GM12878 (cell line): Measurements from ENCODE around the gene PPP1R2B. TPM values are rescaled to one million over a fixed set of nuclear protein-coding genes. Genes with fewer than 3 reads are reported as not detected.
"Not testable (repeated sequence)": the region's sequence is repeated elsewhere in the genome, so short reads cannot be mapped to it uniquely, and the experiment has no call there.

Experiments used
- ATAC-seq: fragments of 200-7000 bp; cut with Tn5 transposase; 3 replicates; pipeline ENCODE4 v1.9.1; 2020; ENCODE audit warnings: mild to moderate bottlenecking, moderate library complexity
- BruUV-seq: library from RNA; stranded (reverse); fragments of 400-500 nt; replicated peaks from 2 replicates; lab custom pipeline; 2021; lab: Mats Ljungman, UMichigan
- CTCF ChIA-PET: fragments of 300-600 bp; sonication (Branson Sonifier 250); formaldehyde crosslinking; extraction: SDS; loops from one replicate; lab custom pipeline; 2021; ENCODE audit warnings: inconsistent platforms; lab: Yijun Ruan, JAX
- POLR2A ChIA-PET: fragments of 350-600 bp; formaldehyde crosslinking; extraction: SDS; loops from one replicate; lab custom pipeline; 2021; ENCODE audit warnings: inconsistent platforms; lab: Charles Lee
- RAD21 ChIA-PET: fragments of 300-600 bp; sonication (Branson Sonifier 250); formaldehyde crosslinking; loops from one replicate; lab custom pipeline; 2023; ENCODE audit warnings: antibody characterized with exemption; ENCODE audit not compliant: unreplicated experiment; lab: Charles Lee
- SMC1A ChIA-PET: fragments of 300-600 bp; sonication (Branson Sonifier 250); formaldehyde crosslinking; loops from one replicate; lab custom pipeline; 2023; ENCODE audit not compliant: unreplicated experiment, uncharacterized antibody; lab: Charles Lee
- DNase-seq: peaks from one replicate; pipeline ENCODE4 v3.0.0-alpha.2; 2011; ENCODE audit warnings: low read depth, low spot score
- FAIRE-seq: peaks from 3 replicates; lab custom pipeline; 2011; peaks lifted over from hg19 to GRCh38; lab: Jason Lieb, UNC
- H2AFZ ChIP-seq: 2 replicates; pipeline ENCODE4 v1.6.0; 2011; ENCODE audit warnings: low read depth, low read length, control low read depth; ENCODE audit not compliant: control insufficient read depth
- H3K27ac ChIP-seq: 2 replicates; pipeline ENCODE4 v1.5.1; 2011; ENCODE audit warnings: control low read depth; ENCODE audit not compliant: control insufficient read depth, insufficient read depth
- H3K27me3 ChIP-seq, 2 experiments: replicated peaks in 1 of 2; 2 replicates each; pipeline versions ENCODE4 v1.6.0 to v1.6.1; 2011; ENCODE audit warnings: low read length in 1 of 2; ENCODE audit not compliant: control insufficient read depth in 2 of 2, insufficient read depth in 2 of 2
- H3K36me3 ChIP-seq, 2 experiments: 2 replicates each; pipeline ENCODE4 v1.5.1; 2011; ENCODE audit warnings: low read length in 1 of 2; ENCODE audit not compliant: control insufficient read depth in 2 of 2, insufficient read depth in 2 of 2
- H3K4me1 ChIP-seq: 2 replicates; pipeline ENCODE4 v1.6.1; 2011; ENCODE audit warnings: mild to moderate bottlenecking, low read length, moderate library complexity, mixed read lengths; ENCODE audit not compliant: control insufficient read depth, insufficient read depth
- H3K4me2 ChIP-seq: 2 replicates; pipeline ENCODE4 v1.6.0; 2011; ENCODE audit warnings: control low read depth; ENCODE audit not compliant: control insufficient read depth, insufficient read depth
- H3K4me3 ChIP-seq: fragments of 200-600 bp; sonication (generic); 2 replicates; pipeline ENCODE4 v1.5.1; 2016
- H3K79me2 ChIP-seq: 2 replicates; pipeline ENCODE4 v1.6.0; 2011; ENCODE audit warnings: low read length; ENCODE audit not compliant: control insufficient read depth, insufficient read depth
- H3K9ac ChIP-seq: 2 replicates; pipeline ENCODE4 v1.8.0; 2011; ENCODE audit warnings: low read length, control low read depth, mixed read lengths; ENCODE audit not compliant: control insufficient read depth, insufficient read depth
- H3K9me3 ChIP-seq: replicated peaks from 3 replicates; pipeline ENCODE4 v1.5.1; 2011; ENCODE audit warnings: mild to moderate bottlenecking, low read length; ENCODE audit not compliant: control insufficient read depth, insufficient read depth
- H4K20me1 ChIP-seq: 2 replicates; pipeline ENCODE4 v1.6.0; 2011; ENCODE audit not compliant: control insufficient read depth, insufficient read depth
- ATF3 ChIP-seq: IDR thresholded peaks from 2 replicates; pipeline ENCODE4 v1.6.1; 2011; ENCODE audit warnings: low read depth, mild to moderate bottlenecking, low read length, moderate library complexity, borderline replicate concordance; ENCODE audit errors: extremely low read depth
- BCL11A ChIP-seq: IDR thresholded peaks from 2 replicates; pipeline ENCODE4 v1.6.1; 2011; ENCODE audit warnings: low read depth, low read length
- CREB1 ChIP-seq: IDR thresholded peaks from 2 replicates; pipeline ENCODE4 v1.6.1; 2012; ENCODE audit warnings: low read depth, mild to moderate bottlenecking, inconsistent platforms
- NKRF ChIP-seq: fragments of 450-650 bp; conservative IDR thresholded peaks from 2 replicates; pipeline ENCODE4 v1.6.1; 2017; ENCODE audit warnings: mild to moderate bottlenecking, moderate library complexity
- PKNOX1 ChIP-seq: fragments of 450-650 bp; IDR thresholded peaks from 2 replicates; pipeline ENCODE4 v1.6.1; 2016; ENCODE audit warnings: mild to moderate bottlenecking
- SREBF1 ChIP-seq: IDR thresholded peaks from 2 replicates; pipeline ENCODE4 v1.6.1; 2012; ENCODE audit warnings: mild to moderate bottlenecking, low read length
- WRNIP1 ChIP-seq: IDR thresholded peaks from 2 replicates; pipeline ENCODE4 v1.6.1; 2011; ENCODE audit warnings: low read depth, low read length, improper control_type of control experiment, borderline replicate concordance
- ZZZ3 ChIP-seq: IDR thresholded peaks from 2 replicates; pipeline ENCODE4 v1.6.1; 2011; ENCODE audit warnings: low read depth; ENCODE audit not compliant: control insufficient read depth, insufficient read length
- WGBS: methylation state at CpG from one replicate; pipeline ENCODE4 v1.1.6; 2016; ENCODE audit warnings: low lambda C conversion rate; ENCODE audit not compliant: insufficient replicate concordance, insufficient coverage; ENCODE audit errors: missing lambda C conversion rate; 5-methylcytosine and 5-hydroxymethylcytosine counted together
- in situ Hi-C: fragments of 300-500 bp; cut with MboI; formaldehyde crosslinking; loops from 9 replicates; pipeline ENCODE4 v1.14.3; 2018; ENCODE audit warnings: mixed read lengths
- intact Hi-C: fragments of 100-400 bp; cut with micrococcal nuclease; formaldehyde crosslinking; loops from one replicate; pipeline ENCODE4 v1.14.2; 2022; ENCODE audit not compliant: unreplicated experiment
- polyA plus RNA-seq, 11 experiments: library from polyadenylated mRNA; depleted of rRNA in 4 of 11; unstranded in 6 of 11; stranded (reverse) in 5 of 11; fragments of >200 nt; fragmentation: Nextera tagmentation in 4 of 11; fragmentation: Illumina TruSeq in 1 of 11; extraction: Ambion mirVana in 4 of 11; extraction: Trizol in 1 of 11; gene quantifications; 1 replicate in 1 of 11; 2 replicates in 10 of 11; pipeline versions ENCODE4 v1.2.1 to v1.2.3, GENCODE V29; 2011 to 2016; ENCODE audit warnings: inconsistent platforms in 2 of 11, missing spikeins in 2 of 11, low read depth in 1 of 11
- total RNA-seq, 4 experiments: library from RNA; depleted of rRNA in 3 of 4; stranded (reverse); fragments of >200 nt in 3 of 4; fragmentation: Illumina TruSeq in 1 of 4; extraction: Trizol in 1 of 4; gene quantifications; 2 replicates each; pipeline versions ENCODE4 v1.2.1 to v1.2.3, GENCODE V29; 2013 to 2021

PPP1R2B gene
- total and polyA plus RNA-seq, 10 of the 15 experiments (the other 5 are each of a cell fraction or from before 2014, with no cell fraction given): 0.02 to 0.13 (median 0.08) TPM; not detected in 5

GRCh38 chr5:156846914-156847313 is 3.2 kb upstream of the PPP1R2B start:
- ChIA-PET RAD21 (interaction anchor here (1.0 to 1.6 kb wide), 2 partner anchors 32 to 285 kb away, joined by 3 read pairs; no protein-coding TSS in a partner anchor), SMC1A (interaction anchor here (0.8 to 1.6 kb wide), 5 partner anchors 12 to 74 kb away, joined by 3 to 6 read pairs (median 4); no protein-coding TSS in a partner anchor), POLR2A (no interaction called here), CTCF (interaction anchor here (0.6 to 1.3 kb wide), 6 partner anchors 9 to 260 kb away, joined by 3 read pairs; no protein-coding TSS in a partner anchor)
- no peak for ATAC-seq
- 36% methylated on average over 2 of the region's 2 CpGs for WGBS
- no peak overlapping the region for H3K9ac ChIP-seq
- in situ Hi-C loops (no loop called here), intact Hi-C loops (no loop called here)
- no peaks in the 10 kb centered on the region for H3K79me2 ChIP-seq
- no peak overlapping the region for H3K4me2 ChIP-seq
- no peak for FAIRE-seq
- H3K27ac ChIP-seq: no peak overlapping the region
- H2AFZ ChIP-seq: no peak overlapping the region; the same call in 1 of the 2 replicates
- no peaks in the 10 kb centered on the region for H3K36me3 ChIP-seq
- no peaks in the 10 kb centered on the region for H3K27me3 ChIP-seq
- H3K9me3 ChIP-seq: peaks cover 1% of the 10 kb centered on the region; the same call in 1 of the 3 replicates
- H4K20me1 ChIP-seq: no peaks in the 10 kb centered on the region
- TF ChIP-seq NKRF: no peak
- no peak for TF ChIP-seq CREB1
- no peak for TF ChIP-seq BCL11A
- TF ChIP-seq ATF3: no peak
- no peak for TF ChIP-seq WRNIP1
- TF ChIP-seq ZZZ3: no peak
- TF ChIP-seq PKNOX1: no peak
- TF ChIP-seq SREBF1: no peak
- no peak for DNase-seq
- no peak overlapping the region for H3K4me3 ChIP-seq
- H3K4me1 ChIP-seq: no peaks in the 10 kb centered on the region
- no TSS peak for BruUV-seq

- H3K4me3 ChIP-seq, ATAC-seq, H3K9me3 ChIP-seq, POLR2A ChIA-PET, intact Hi-C loops, H3K27me3 ChIP-seq, H3K9ac ChIP-seq, H2AFZ ChIP-seq, H3K79me2 ChIP-seq, H3K36me3 ChIP-seq, H3K4me2 ChIP-seq, DNase-seq, SMC1A ChIA-PET, H3K4me1 ChIP-seq, H4K20me1 ChIP-seq, FAIRE-seq, in situ Hi-C loops, BruUV-seq, H3K27ac ChIP-seq: not testable (repeated sequence)
- CTCF ChIA-PET: interaction anchor here (1.0 kb wide), 1 partner anchor 10 kb away, joined by 3 read pairs; no protein-coding TSS in a partner anchor
- RAD21 ChIA-PET: interaction anchor here (1.6 kb wide), 1 partner anchor 33 kb away, joined by 3 read pairs; no protein-coding TSS in a partner anchor
- 0% methylated on average over 1 of the region's 1 CpG for WGBS
Measured at GRCh38 chr5:156848447-156848846, 1.6 kb upstream of the PPP1R2B start.
